HTR-8/SVneo (cell line): ENCODE results near the gene DOCK2.
"Not testable (repeated sequence)": the region's sequence is repeated elsewhere in the genome, so short reads cannot be mapped to it uniquely, and the experiment has no call there.

Experiments used
- DNase-seq: peaks from one replicate; pipeline ENCODE4 v3.0.0; 2011; ENCODE audit warnings: low spot score, mixed read lengths; ENCODE audit not compliant: insufficient read length
- FAIRE-seq: peaks from 2 replicates; lab custom pipeline; 2011; peaks lifted over from hg19 to GRCh38; lab: Jason Lieb, UNC

DOCK2 gene

DNA sequence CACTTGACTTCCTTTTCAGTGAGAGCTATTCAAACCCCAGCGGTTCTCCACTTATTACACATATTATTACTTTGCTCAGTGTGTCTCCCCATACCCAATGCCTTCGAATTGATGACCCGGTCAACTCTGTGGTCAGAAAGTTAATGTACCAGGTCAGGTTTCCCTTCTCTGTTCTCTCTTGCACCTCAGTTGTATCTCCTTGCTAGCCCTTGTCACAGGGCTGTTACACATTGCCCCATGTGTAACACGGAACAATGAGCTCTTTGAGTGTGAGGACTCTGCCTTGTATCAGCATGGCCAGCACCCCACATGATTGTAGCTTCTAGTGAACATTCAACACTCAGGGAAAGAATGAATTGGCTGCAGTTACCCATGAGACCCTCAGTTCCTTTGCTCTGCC lies 73.6 kb downstream of the DOCK2 start:
- DNase-seq = no peak
- no peak for FAIRE-seq

- DNase-seq = no peak
- FAIRE-seq = no peak
Observed at GRCh38 chr5:169711551-169712225, 74.6 kb downstream of the DOCK2 start.

DNA sequence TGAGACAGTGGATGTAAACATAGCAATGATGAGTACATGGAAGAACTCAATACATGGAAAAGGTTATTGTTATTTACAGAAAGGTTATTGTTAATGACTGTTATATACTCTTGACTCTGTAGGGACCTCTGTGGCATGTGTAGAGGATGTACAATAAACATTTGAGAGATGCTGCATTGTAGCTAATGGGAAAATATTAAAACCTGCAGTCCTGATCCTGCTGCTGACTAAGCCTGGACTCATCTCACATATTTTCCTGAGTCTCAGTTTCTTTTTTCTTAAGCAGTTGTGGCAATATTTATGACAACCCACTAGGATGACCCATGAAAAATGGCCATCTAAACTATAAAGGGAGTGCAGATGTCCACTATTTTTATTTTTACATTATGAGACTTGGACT lies 75.4 kb downstream of the DOCK2 start:
- FAIRE-seq = no peak
- DNase-seq = no peak

- no peak for DNase-seq
- FAIRE-seq = no peak
Observed at GRCh38 chr5:169716287-169716686, 79.2 kb downstream of the DOCK2 start.

DNA sequence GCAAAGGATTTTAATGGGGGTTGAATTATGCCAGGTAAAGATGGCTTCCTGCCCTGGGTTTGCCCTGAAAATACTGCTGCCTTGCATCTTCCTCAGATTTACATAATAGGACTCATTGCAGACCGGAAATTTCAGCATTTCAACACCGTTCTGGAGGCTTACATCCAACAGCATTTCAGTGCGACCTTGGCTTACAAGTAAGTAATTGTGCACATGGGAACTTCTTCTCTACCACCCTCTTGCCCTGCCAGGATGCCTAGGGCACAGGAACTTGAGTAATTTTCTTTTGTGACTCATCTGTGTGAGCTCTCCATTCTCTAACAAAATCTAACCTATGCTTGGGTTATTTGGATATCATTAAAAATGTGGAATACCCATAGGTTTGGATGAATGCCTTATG lies 80.2 kb downstream of the DOCK2 start:
- FAIRE-seq = no peak
- DNase-seq = no peak

DNA sequence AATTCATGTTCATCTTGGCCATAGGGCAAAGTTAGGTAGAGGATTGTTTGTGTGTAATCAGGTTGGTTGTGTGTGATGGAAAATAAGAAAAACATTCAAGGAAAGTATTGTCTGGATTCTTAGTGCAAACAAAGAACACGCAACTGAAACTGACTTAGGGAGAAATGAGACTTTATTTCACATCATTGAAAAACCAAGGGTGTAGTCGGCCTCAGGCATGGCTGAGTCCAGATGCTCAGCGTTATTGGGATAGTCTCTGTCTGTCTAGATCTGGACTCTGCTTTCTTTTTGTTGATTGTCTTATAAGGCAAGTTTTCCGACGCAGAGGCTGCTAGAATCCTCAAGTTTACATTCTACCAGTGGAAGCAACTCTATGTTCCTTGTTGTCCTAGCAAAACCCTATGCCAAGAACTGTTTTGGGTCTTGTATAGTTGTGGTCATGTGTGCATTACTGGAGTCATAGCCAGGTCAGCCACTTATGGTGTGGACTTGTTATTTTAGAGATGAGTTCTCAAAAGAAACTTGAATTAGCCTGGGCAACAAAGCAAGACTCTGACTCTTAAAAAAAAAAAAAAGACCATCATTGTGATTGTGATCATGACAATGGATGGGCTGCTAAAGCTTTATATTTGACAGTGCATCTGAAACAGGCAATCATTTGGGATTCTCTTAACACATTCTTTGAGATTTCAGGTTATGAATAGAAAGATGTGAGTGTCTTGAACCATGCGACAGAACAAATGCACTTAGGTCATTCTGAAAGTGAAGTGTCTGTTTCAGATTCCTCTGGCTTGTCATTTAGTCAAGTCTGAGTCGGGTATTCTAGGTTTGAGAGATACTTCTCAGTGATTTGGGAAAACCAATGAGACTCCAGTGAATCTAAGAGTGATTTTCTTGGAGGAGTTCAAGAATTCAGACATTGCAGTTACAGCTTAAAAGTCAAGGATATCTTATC lies 82.6 kb downstream of the DOCK2 start:
- FAIRE-seq (no peak), DNase-seq (no peak)

DNA sequence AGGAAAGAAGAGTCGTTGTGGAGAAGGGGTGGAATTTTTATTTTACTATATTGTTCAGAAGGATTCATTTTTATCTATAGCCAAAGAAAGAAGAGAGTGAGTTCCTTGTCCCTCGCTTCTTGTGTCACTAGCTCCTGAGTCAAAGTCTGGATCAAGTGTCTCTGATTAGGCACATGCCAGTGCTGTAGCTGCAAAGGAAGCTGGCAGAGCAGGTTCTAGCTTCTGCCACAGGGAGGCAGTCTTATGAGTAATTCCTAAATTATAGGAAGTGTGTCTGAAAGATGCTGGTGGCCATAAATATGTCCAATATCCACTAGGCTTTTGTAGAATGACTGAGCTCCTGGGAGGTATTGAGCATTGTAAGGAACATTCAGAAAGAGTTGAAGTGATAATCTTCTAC lies 84.7 kb downstream of the DOCK2 start:
- DNase-seq = no peak
- FAIRE-seq = no peak

GRCh38 chr5:169723103-169723831 lies 86.2 kb downstream of the DOCK2 start:
- no peak for DNase-seq
- no peak for FAIRE-seq

DNA sequence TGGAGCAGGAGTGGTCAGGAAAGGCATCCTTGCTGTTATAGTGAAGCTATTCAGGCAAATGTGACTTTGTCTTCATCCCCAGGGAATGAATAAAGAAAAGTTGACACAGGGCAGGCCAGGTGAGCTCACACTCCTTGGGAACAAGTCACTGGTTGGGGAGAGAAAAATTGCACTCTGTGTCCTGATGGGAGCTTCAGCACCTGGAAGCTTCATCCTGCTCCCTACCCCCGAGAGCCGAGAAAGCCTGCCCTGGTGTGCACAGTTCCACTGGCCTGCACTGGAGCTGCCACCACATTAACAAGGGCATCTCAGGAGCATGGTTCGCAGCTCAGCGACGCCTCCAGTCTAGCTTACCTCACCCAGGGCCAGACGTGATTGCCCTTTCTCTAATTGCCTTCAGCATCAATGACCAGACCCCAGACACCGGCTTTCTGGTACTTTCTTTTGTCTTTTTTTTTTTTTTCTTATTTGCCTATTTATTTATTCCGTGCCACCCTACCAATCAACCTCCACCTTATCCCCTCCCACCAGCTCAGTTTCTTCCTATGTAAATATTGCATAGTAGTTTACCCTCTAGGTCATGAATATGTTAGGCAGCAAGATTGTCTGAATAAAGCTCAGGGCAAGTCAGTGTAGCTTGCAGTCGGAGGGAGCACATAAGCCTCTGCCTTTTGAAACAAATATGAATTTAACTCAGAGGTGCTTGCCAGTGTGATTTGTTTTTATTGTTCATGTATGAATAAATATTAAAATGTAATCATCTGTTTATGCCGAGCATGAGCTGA lies 87.4 kb downstream of the DOCK2 start:
- no peak for FAIRE-seq
- no peak for DNase-seq

DNA sequence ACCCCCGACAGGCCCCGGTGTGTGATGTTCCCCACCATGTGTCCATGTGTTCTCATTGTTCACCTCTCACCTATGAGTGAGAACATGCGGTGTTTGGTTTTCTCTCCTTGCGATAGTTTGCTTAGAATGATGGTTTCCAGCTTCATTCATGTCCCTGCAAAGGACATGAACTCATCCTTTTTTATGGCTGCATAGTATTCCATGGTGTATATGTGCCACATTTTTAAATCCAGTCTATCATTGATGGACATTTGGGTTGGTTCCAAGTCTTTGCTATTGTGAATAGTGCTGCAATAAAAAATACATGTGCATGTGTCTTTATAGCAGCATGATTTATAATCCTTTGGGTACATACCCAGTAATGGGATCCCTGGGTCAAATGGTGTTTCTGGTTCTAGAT lies 88.6 kb downstream of the DOCK2 start:
- FAIRE-seq, DNase-seq: not testable (repeated sequence)

GRCh38 chr5:169728418-169728817 lies 91.3 kb downstream of the DOCK2 start:
- no peak for DNase-seq
- no peak for FAIRE-seq

- DNase-seq = no peak
- no peak for FAIRE-seq
Observed at GRCh38 chr5:169731221-169731620, 94.1 kb downstream of the DOCK2 start.

GRCh38 chr5:169732841-169733240 lies 95.8 kb downstream of the DOCK2 start:
- DNase-seq (no peak), FAIRE-seq (no peak)

- no peak for DNase-seq
- FAIRE-seq = no peak
Observed at GRCh38 chr5:169735913-169736312, 98.8 kb downstream of the DOCK2 start.

DNA sequence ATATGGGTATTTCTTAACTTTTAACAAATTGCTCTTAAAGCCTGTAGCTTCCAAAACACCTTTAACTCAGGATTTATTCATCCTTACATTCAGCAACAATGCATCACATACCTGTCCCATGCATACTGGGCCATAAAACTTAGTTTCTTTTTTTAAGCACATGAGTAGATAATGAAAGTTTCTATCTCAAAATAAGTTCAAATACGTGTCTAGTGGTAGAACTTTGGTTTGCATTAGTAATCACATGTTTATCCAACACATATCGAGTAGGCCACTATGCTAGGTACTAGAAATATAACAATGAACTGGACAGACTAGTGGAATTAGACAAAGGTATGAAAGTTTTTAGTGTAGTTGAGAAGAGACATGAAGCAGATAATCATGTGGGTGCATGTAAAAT lies 99.6 kb downstream of the DOCK2 start:
- FAIRE-seq (no peak), DNase-seq (no peak)

DNA sequence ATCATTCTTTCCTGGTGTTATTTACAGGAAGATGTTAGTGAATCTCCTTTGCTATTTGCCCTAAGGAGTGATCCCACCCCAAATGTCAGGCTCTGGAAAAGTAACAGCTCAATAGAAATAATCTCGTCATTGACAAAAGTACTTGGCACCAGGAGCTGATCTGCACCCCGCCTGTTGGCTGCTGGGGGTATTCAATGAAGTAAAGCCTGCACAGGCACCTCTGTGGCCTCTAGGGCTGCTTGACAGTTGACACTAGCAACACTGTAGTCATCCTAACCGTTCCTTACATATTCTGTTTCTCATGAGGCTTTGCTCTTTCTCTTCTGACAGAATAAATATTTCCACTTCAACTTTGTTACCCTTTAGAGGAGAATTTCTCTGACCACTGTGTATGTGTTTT lies 103.4 kb downstream of the DOCK2 start:
- no peak for DNase-seq
- FAIRE-seq = no peak

DNA sequence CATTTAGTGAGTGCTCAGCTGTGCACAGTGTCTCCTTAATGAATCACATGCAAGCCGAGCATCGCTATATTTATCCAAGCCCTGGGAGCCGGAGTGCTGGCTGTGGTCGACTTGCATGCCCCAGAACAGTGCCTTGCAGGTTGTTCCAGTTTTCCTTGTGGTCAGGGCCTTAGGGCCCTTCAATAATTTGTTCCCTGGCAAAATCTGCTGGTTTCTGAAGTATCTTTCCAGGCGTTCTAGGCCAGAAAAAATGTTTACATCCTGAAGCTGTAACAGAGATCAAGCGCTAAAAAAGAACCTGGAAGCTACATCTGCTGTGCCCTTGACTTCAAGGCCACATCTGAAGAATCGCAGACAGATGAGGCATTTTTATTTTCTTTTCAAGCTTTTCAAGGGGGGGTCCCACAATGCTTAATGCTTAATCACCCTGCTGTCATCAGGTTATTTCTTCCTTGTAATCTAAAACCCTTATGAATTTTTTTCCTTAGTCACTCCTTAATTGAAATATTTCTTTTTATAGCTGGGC lies 105.8 kb downstream of the DOCK2 start:
- FAIRE-seq (no peak), DNase-seq (no peak)

GRCh38 chr5:169744336-169744735 lies 107.3 kb downstream of the DOCK2 start:
- DNase-seq (no peak), FAIRE-seq (no peak)

- DNase-seq (no peak), FAIRE-seq (no peak)
Observed at GRCh38 chr5:169745441-169746146, 108.5 kb downstream of the DOCK2 start.
